ENCODE measurements around the gene DERA.
A peak's percentile ranks its signal among the peaks of the same experiment; 100 is the strongest.

The DERA gene

GRCh38 chr12:15977999-15978951 is 67.1 kb downstream of the DERA start:
- TF ChIP-seq SPI1 (IDR thresholded peaks at IDR 0.05; ENCODE audit: low read depth, low read length) = peak; percentile 32; the same call in 1 of the 2 replicates
- no peak for TF ChIP-seq PAX5 (IDR thresholded peaks at IDR 0.05; ENCODE audit: insufficient read depth, low read length, severe bottlenecking)
- TF ChIP-seq POU2F2 (IDR thresholded peaks at IDR 0.05; ENCODE audit: low read depth, low read length) = no peak
- FAIRE-seq = no peak
- DNase-seq (ENCODE audit: insufficient read length, low spot score) = no peak

GRCh38 chr12:15979096-15980092 is 68.3 kb downstream of the DERA start:
- no peak for TF ChIP-seq PAX5 (IDR thresholded peaks at IDR 0.05; ENCODE audit: insufficient read depth, low read length, severe bottlenecking)
- DNase-seq (ENCODE audit: insufficient read length, low spot score) = no peak
- FAIRE-seq = no peak

GRCh38 chr12:15982071-15982470 is 70.9 kb downstream of the DERA start:
- no peak for DNase-seq (ENCODE audit: insufficient read length, low spot score)
- TF ChIP-seq POU2F2 (IDR thresholded peaks at IDR 0.05; ENCODE audit: low read depth, low read length) (no peak), POLR2AphosphoS5 (IDR thresholded peaks at IDR 0.05; ENCODE audit: low read depth, low read length) (no peak), PAX5 (IDR thresholded peaks at IDR 0.05; ENCODE audit: insufficient read depth, low read length, severe bottlenecking) (no peak), POLR2A (IDR thresholded peaks at IDR 0.05; ENCODE audit: low read depth, low read length) (no peak), SPI1 (IDR thresholded peaks at IDR 0.05; ENCODE audit: low read depth, low read length) (no peak), TAF1 (IDR thresholded peaks at IDR 0.05; ENCODE audit: low read depth, low read length) (no peak)
- no peak for FAIRE-seq

GRCh38 chr12:15982471-15982870 is 71.3 kb downstream of the DERA start:
- DNase-seq (ENCODE audit: insufficient read length, low spot score) (no peak), FAIRE-seq (no peak)
- no peak for TF ChIP-seq POLR2A (IDR thresholded peaks at IDR 0.05; ENCODE audit: low read depth, low read length)
- no peak for TF ChIP-seq SPI1 (IDR thresholded peaks at IDR 0.05; ENCODE audit: low read depth, low read length)
- TF ChIP-seq POLR2AphosphoS5 (IDR thresholded peaks at IDR 0.05; ENCODE audit: low read depth, low read length) = no peak
- no peak for TF ChIP-seq TAF1 (IDR thresholded peaks at IDR 0.05; ENCODE audit: low read depth, low read length)
- no peak for TF ChIP-seq PAX5 (IDR thresholded peaks at IDR 0.05; ENCODE audit: insufficient read depth, low read length, severe bottlenecking)
- no peak for TF ChIP-seq POU2F2 (IDR thresholded peaks at IDR 0.05; ENCODE audit: low read depth, low read length)

- DNase-seq (ENCODE audit: insufficient read length, low spot score) (no peak), FAIRE-seq (no peak)
- TF ChIP-seq POU2F2 (IDR thresholded peaks at IDR 0.05; ENCODE audit: low read depth, low read length) = no peak
- no peak for TF ChIP-seq TAF1 (IDR thresholded peaks at IDR 0.05; ENCODE audit: low read depth, low read length)
- no peak for TF ChIP-seq POLR2A (IDR thresholded peaks at IDR 0.05; ENCODE audit: low read depth, low read length)
- TF ChIP-seq PAX5 (IDR thresholded peaks at IDR 0.05; ENCODE audit: insufficient read depth, low read length, severe bottlenecking) = no peak
- no peak for TF ChIP-seq POLR2AphosphoS5 (IDR thresholded peaks at IDR 0.05; ENCODE audit: low read depth, low read length)
- no peak for TF ChIP-seq SPI1 (IDR thresholded peaks at IDR 0.05; ENCODE audit: low read depth, low read length)
Observed at GRCh38 chr12:15982921-15983320, 71.8 kb downstream of the DERA start.

GRCh38 chr12:15984097-15984800 is 73.1 kb downstream of the DERA start:
- TF ChIP-seq POLR2A (IDR thresholded peaks at IDR 0.05; ENCODE audit: low read depth, low read length) (no peak), PAX5 (IDR thresholded peaks at IDR 0.05; ENCODE audit: insufficient read depth, low read length, severe bottlenecking) (peak; percentile 59), TAF1 (IDR thresholded peaks at IDR 0.05; ENCODE audit: low read depth, low read length) (no peak), POU2F2 (IDR thresholded peaks at IDR 0.05; ENCODE audit: low read depth, low read length) (no peak)
- no peak for FAIRE-seq
- DNase-seq (ENCODE audit: insufficient read length, low spot score) = no peak

- TF ChIP-seq SPI1 (IDR thresholded peaks at IDR 0.05; ENCODE audit: low read depth, low read length) = no peak
- TF ChIP-seq POLR2A (IDR thresholded peaks at IDR 0.05; ENCODE audit: low read depth, low read length) = no peak
- TF ChIP-seq POU2F2 (IDR thresholded peaks at IDR 0.05; ENCODE audit: low read depth, low read length) = no peak
- TF ChIP-seq TAF1 (IDR thresholded peaks at IDR 0.05; ENCODE audit: low read depth, low read length) = no peak
- no peak for TF ChIP-seq POLR2AphosphoS5 (IDR thresholded peaks at IDR 0.05; ENCODE audit: low read depth, low read length)
- TF ChIP-seq PAX5 (IDR thresholded peaks at IDR 0.05; ENCODE audit: insufficient read depth, low read length, severe bottlenecking) = no peak
- FAIRE-seq = no peak
- DNase-seq (ENCODE audit: insufficient read length, low spot score) = no peak
Observed at GRCh38 chr12:15984963-15985362, 73.8 kb downstream of the DERA start.

GRCh38 chr12:15987696-15988095 is 76.6 kb downstream of the DERA start:
- FAIRE-seq = peak; percentile 20
- TF ChIP-seq SPI1 (IDR thresholded peaks at IDR 0.05; ENCODE audit: low read depth, low read length) (no peak), POLR2AphosphoS5 (IDR thresholded peaks at IDR 0.05; ENCODE audit: low read depth, low read length) (no peak), TAF1 (IDR thresholded peaks at IDR 0.05; ENCODE audit: low read depth, low read length) (no peak), PAX5 (IDR thresholded peaks at IDR 0.05; ENCODE audit: insufficient read depth, low read length, severe bottlenecking) (no peak), POLR2A (IDR thresholded peaks at IDR 0.05; ENCODE audit: low read depth, low read length) (no peak), POU2F2 (IDR thresholded peaks at IDR 0.05; ENCODE audit: low read depth, low read length) (no peak)

More at GRCh38 chr12:15987696-15988095, 76.6 kb downstream of the DERA start:
- DNase-seq (ENCODE audit: insufficient read length, low spot score) = no peak

All from GM12891 (cell line).